OCI-LY1 (cell line): ENCODE data around the gene BFSP1.

Experiments
- CTCF ChIP-seq: fragments of 200-600 bp; sonication (generic), shearing (Covaris generic); IDR thresholded peaks from 2 replicates; pipeline ENCODE4 v1.5.1; 2017; ENCODE audit warnings: mild to moderate bottlenecking, antibody characterized with exemption, low read length, moderate library complexity, mixed read lengths
- EZH2 ChIP-seq: fragments of 200-600 bp; sonication (generic), shearing (Covaris generic); IDR thresholded peaks from 2 replicates; pipeline ENCODE4 v1.8.0; 2017; ENCODE audit warnings: borderline replicate concordance, mixed run types, mild to moderate bottlenecking, antibody characterized with exemption, low read length, moderate library complexity, mixed read lengths

- TF ChIP-seq EZH2 (no peak), CTCF (no peak)
These were observed 74.9 kb downstream of the BFSP1 start for GRCh38 chr20:17456279-17456678.
